Prostate gland (tissue), 2 donors: ENCODE data around the gene PRAMEF20. TPM values are rescaled to one million over a fixed set of nuclear protein-coding genes. Genes with fewer than 3 reads are reported as not detected.

ENCODE experiments used
- DNase-seq: peaks from one replicate; pipeline ENCODE4 v3.0.0-alpha.2; 2019; ENCODE audit warnings: low spot score
- H3K27ac ChIP-seq, 2 donors: fragments of 200-600 bp; sonication (generic); 2 replicates each; pipeline ENCODE4 v1.5.1; 2017 to 2019
- H3K27me3 ChIP-seq: fragments of 200-600 bp; sonication (generic); replicated peaks from 2 replicates; pipeline ENCODE4 v1.5.1; 2019; ENCODE audit not compliant: insufficient read depth
- H3K36me3 ChIP-seq, 2 donors: fragments of 200-600 bp; sonication (generic); 1 replicate in 1 of 2; 2 replicates in 1 of 2; pipeline versions ENCODE4 v1.5.1 to v1.8.1; 2017 to 2019
- H3K4me1 ChIP-seq: fragments of 200-600 bp; sonication (generic); replicated peaks from 2 replicates; pipeline ENCODE4 v1.5.1; 2019
- H3K4me3 ChIP-seq, 2 donors: fragments of 200-600 bp; sonication (generic); 2 replicates each; pipeline ENCODE4 v1.5.1; 2017 to 2019
- H3K9me3 ChIP-seq: fragments of 200-600 bp; sonication (generic); 2 replicates; pipeline ENCODE4 v1.5.1; 2017
- POLR2A ChIP-seq: fragments of 450-650 bp; IDR thresholded peaks from one replicate; pipeline ENCODE4 v1.6.1; 2016; ENCODE audit warnings: antibody characterized with exemption, mild to moderate bottlenecking
- POLR2AphosphoS5 ChIP-seq: sonication (generic); formaldehyde crosslinking; IDR thresholded peaks from one replicate; pipeline ENCODE4 v1.6.1; 2017; ENCODE audit warnings: antibody characterized with exemption
- WGBS: methylation state at CpG from one replicate; pipeline ENCODE4 v1.1.5; 2018; 5-methylcytosine and 5-hydroxymethylcytosine counted together
- intact Hi-C: fragments of 100-400 bp; cut with DNase I; formaldehyde crosslinking; loops from one replicate; pipeline ENCODE4 v1.14.2; 2022
- total RNA-seq, 2 donors: library from RNA; depleted of rRNA; stranded (reverse); fragments of >200 nt; gene quantifications; one replicate each; pipeline ENCODE4 v1.1.0, GENCODE V29; 2016
- TF ChIP-seq, protein P1 (sequence below), 4 experiments: fragments of 200-600 bp in 2 of 4; fragments of 450-650 bp in 2 of 4; sonication (generic) in 2 of 4; IDR thresholded peaks; 1 replicate in 3 of 4; 2 replicates in 1 of 4; pipeline ENCODE4 v1.5.1; 2016 to 2019; ENCODE audit warnings: antibody characterized with exemption in 4 of 4, mild to moderate bottlenecking in 2 of 4, moderate library complexity in 2 of 4

Gene PRAMEF20
- total RNA-seq, 2 donors from 2014 or later, result not detected

DNA sequence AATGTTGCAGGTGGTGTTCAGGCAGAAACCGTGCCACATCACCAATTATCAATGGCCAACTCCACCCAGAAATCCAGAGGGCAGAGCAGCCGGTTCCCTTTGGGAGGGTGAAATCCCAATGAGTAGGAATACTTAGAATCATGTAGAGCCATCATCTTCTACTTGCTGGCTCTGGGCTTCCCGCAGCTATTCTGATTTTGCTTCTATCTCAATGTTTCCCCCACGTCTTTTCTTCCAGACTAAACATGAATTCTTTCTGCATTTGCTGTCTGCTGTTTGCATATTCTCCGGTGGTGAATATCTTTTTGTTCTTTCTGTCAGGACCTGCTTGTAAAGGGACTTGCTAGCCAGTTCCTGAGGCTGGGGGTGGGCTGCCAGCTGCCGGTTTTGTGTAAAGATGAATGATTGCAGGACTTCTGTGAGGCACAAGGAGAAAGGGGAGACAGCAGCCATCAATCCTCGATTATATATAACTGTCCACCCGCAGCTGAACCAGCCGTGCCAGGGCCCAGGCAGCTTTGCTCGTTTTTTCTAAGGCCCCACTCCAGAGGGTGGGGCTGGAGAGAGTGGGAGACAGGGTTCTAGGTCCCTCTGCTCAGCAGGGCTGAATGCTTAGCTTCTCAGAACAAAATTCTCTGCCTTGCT, 33.2 kb downstream of the PRAMEF20 start:
- no peaks in the 10 kb centered on the region for H3K4me1 ChIP-seq
- TF ChIP-seq POLR2A (no peak), POLR2AphosphoS5 (no peak)
- TF ChIP-seq, protein P1, sequence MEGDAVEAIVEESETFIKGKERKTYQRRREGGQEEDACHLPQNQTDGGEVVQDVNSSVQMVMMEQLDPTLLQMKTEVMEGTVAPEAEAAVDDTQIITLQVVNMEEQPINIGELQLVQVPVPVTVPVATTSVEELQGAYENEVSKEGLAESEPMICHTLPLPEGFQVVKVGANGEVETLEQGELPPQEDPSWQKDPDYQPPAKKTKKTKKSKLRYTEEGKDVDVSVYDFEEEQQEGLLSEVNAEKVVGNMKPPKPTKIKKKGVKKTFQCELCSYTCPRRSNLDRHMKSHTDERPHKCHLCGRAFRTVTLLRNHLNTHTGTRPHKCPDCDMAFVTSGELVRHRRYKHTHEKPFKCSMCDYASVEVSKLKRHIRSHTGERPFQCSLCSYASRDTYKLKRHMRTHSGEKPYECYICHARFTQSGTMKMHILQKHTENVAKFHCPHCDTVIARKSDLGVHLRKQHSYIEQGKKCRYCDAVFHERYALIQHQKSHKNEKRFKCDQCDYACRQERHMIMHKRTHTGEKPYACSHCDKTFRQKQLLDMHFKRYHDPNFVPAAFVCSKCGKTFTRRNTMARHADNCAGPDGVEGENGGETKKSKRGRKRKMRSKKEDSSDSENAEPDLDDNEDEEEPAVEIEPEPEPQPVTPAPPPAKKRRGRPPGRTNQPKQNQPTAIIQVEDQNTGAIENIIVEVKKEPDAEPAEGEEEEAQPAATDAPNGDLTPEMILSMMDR (IDR thresholded peaks at IDR 0.05), result no peak
- WGBS, result 24% methylated on average over 10 of the region's 10 CpGs
- no peaks in the 10 kb centered on the region for H3K9me3 ChIP-seq
- no peaks in the 10 kb centered on the region for H3K36me3 ChIP-seq
- no peak overlapping the region for H3K27ac ChIP-seq
- DNase-seq, result no peak
- H3K27me3 ChIP-seq, result no peaks in the 10 kb centered on the region
- H3K4me3 ChIP-seq, result no peak overlapping the region
- intact Hi-C loops, result no loop called here

DNA sequence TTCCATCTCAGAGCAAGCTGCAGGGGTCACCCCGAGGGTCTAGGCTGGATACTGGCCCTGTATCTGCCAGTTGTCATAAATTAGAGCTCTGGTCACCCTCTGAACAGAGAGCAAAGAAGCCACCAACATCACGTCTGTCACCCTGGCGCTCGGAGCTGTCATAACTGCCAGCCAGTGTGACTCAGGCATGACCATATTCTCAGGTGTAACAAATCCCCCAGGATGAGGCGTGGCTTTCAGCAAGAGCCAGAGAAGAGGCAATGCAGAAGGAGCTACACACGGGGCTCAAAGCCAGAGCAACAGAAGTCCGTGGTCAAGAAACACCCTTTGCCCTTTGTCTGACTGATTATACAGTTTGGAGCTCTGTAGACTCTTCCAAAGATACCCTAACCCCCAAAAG, 40.0 kb downstream of the PRAMEF20 start:
- Histone ChIP-seq H3K9me3 (no peaks in the 10 kb centered on the region), H3K4me1 (no peaks in the 10 kb centered on the region), H3K27ac (no peak overlapping the region), H3K27me3 (no peaks in the 10 kb centered on the region), H3K4me3 (no peak overlapping the region), H3K36me3 (no peaks in the 10 kb centered on the region)
- TF ChIP-seq POLR2A, result no peak
- no peak for TF ChIP-seq POLR2AphosphoS5
- TF ChIP-seq, protein P1 (IDR thresholded peaks at IDR 0.05), result no peak
- intact Hi-C loops, result no loop called here
- WGBS, result 48% methylated on average over 7 of the region's 7 CpGs
- no peak for DNase-seq

DNA sequence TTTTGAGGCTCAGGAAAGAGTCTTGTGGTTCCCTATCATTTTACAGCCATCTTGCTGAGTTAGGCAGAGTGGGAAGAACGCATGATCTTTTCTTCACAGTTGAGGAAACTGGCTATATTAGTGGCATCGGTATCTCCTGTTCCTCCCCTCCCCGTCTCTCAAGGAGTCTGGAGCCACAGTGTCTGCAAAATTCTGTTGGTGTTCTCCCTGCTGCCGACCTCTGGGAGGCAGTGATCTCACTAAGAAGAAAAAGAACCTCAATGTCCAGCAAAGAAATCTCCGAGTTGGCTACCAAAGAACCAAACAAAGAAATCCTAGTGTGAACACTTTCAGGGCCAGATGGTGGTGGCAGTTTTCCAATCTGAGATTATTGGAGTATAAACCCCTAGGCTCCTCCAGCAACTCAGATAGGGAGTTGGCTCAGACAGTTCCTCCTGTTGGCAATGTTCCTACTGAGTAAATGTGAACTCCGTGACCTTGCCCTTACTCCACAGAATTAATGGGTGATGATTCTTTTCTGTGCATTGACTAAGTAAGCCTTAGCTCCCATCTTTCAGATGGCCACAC, 41.2 kb downstream of the PRAMEF20 start:
- no peaks in the 10 kb centered on the region for H3K9me3 ChIP-seq
- H3K27ac ChIP-seq, result no peak overlapping the region
- no peak for TF ChIP-seq POLR2A
- TF ChIP-seq POLR2AphosphoS5, result no peak
- TF ChIP-seq, protein P1 (IDR thresholded peaks at IDR 0.05), result no peak
- no peaks in the 10 kb centered on the region for H3K27me3 ChIP-seq
- intact Hi-C loops, result no loop called here
- 37% methylated on average over 6 of the region's 6 CpGs for WGBS
- no peaks in the 10 kb centered on the region for H3K4me1 ChIP-seq
- H3K4me3 ChIP-seq, result no peak overlapping the region
- H3K36me3 ChIP-seq, result no peaks in the 10 kb centered on the region
- no peak for DNase-seq

DNA sequence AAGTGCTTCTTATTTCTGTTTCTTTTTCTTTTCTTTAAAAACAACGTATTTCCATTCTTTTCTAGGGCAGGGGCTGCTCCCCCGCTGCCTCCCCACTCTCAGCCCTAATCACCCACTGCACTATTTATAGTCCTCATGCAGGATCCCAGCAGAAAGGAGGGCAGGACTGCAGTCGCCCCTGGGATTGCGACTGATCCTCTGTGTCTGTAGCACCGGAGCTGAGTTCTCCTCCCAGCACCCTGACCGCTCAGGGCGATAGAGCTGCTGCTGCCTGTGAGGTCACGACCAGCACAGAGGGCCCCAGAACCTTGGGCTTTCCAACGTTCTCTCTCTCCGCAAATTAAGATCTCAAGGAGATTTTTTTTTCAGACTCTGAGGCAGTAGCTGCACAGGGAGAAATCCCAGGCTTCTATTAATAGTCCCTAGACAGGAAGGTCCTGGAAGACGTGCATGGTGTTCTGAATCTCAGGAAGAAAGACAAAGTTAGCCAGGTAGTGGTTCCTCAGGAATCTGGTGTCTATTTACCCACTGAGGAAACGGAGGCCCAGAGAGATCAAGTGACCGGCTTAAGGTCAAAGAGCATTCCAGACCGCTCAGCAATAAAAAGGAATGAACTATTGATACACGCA, 46.8 kb downstream of the PRAMEF20 start:
- no peak overlapping the region for H3K4me3 ChIP-seq
- no peak for TF ChIP-seq POLR2AphosphoS5
- TF ChIP-seq POLR2A, result no peak
- TF ChIP-seq, protein P1 (IDR thresholded peaks at IDR 0.05), result no peak
- no peak for DNase-seq
- intact Hi-C loops, result no loop called here
- no peaks in the 10 kb centered on the region for H3K4me1 ChIP-seq
- 54% methylated on average over 15 of the region's 15 CpGs for WGBS
- H3K9me3 ChIP-seq, result no peaks in the 10 kb centered on the region
- H3K36me3 ChIP-seq, result no peaks in the 10 kb centered on the region
- peaks cover 4% of the 10 kb centered on the region for H3K27me3 ChIP-seq
- no peak overlapping the region for H3K27ac ChIP-seq
